COR-L47 (cell line): ENCODE measurements around the gene MED6.

Experiments
- DNase-seq: peaks from one replicate; lab custom pipeline; 2025; lab: John Stamatoyannopoulos, UW

The MED6 gene

GRCh38 chr14:70600382-70601157, at the start of gene MED6:
Gene MED6 (minus strand): TSS chr14:70600655. CDS start chr14:70600637, 18 bp downstream.
- peak; percentile 95 for DNase-seq

DNA sequence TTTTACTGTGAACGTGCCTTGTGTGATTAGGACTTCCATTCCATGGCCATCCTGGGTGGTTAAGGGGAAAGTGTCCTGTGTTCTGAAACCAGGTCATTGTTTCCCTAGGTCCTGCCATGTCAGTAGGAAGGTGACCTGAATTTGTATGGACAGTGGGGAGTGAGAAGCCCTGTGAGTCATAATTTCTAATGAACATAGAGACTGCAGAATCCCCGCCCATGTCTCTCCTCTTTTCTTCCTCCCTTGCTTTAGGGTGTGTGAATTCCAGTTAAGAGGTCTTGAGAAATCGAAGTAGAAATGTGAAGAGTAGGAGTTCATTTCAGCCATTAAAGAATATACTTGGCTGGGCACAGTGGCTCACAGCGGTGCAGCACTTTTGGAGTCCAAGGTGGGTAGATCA, 49.3 kb upstream of the MED6 start:
- DNase-seq = no peak

GRCh38 chr14:70648346-70648745, 47.9 kb upstream of the MED6 start:
- DNase-seq = no peak

GRCh38 chr14:70646705-70647104, 46.2 kb upstream of the MED6 start:
- DNase-seq = no peak

DNA sequence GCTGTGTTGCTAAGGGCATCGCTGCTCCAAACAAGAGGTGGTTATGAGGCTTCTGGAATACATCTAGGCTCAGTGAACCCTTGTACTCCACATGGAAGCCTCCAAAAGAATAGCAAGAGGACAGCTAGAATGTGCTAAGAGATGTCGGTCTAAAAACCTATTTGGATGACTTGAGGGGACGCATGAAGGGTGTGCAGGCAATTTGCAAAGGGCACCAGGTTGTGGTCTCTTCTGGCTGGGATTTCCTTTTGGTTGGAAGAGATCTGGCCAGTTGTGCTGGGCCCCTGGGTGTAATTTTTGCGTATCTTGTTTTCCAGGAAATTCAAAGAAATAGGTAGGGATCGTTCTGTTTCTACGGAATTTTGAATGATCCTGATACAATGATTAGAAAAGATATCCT, 45.4 kb upstream of the MED6 start:
- no peak for DNase-seq

GRCh38 chr14:70643967-70644366, 43.5 kb upstream of the MED6 start:
- no peak for DNase-seq

GRCh38 chr14:70642303-70643235, 42.1 kb upstream of the MED6 start:
- DNase-seq = no peak

GRCh38 chr14:70641548-70642302, 41.3 kb upstream of the MED6 start, which contains the start of gene TTC9:
Gene TTC9 (plus strand): TSS chr14:70641916. CDS start chr14:70642130, 214 bp downstream.
- DNase-seq = no peak

DNA sequence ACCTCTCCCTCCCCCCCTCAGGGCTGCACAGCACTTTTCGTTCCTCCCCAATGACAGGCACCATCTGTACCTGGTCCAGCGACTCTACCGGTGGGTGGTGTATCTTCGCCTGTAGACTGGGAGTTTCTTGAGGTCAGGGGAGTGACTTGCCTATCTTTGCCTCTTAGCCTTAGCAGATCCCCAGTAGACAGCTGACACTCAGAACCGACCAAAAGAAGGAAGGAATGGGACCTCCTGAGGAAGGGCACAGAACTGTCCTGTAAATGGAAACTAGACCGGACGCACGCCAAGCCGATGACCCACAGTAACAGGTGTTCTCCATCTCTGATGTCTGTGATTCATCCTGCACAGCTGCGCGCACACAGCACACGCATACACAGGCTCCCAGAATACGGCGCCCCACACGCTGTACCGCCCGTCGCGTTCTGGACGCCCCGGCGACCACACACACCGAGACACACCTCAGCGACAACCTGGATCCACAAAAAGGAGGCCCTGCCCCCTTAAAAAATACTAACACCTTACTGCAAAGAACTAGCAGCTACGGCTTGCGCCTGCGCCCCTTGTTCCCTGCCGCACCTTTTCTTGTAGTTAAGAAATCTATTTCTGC, 40.6 kb upstream of the MED6 start:
- peak; percentile 48 for DNase-seq

DNA sequence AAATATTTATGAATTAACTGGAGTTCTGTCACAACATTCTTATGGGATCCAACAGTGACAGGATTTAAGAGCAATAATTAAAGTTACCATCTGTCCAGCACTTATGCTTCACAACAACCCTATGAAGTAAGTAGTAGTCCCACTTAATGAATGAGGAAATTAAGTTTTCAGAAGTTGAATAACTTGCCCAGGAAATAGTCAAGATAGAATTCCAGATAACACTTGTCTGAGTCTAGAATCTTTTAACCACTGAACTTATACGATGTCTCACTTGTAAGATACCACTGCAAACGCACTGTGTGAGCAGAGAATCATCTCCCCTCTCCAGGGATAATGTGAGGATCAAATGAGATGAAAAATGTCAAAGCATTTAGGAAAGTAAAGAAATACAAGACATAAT, 38.0 kb upstream of the MED6 start:
- DNase-seq = no peak

DNA sequence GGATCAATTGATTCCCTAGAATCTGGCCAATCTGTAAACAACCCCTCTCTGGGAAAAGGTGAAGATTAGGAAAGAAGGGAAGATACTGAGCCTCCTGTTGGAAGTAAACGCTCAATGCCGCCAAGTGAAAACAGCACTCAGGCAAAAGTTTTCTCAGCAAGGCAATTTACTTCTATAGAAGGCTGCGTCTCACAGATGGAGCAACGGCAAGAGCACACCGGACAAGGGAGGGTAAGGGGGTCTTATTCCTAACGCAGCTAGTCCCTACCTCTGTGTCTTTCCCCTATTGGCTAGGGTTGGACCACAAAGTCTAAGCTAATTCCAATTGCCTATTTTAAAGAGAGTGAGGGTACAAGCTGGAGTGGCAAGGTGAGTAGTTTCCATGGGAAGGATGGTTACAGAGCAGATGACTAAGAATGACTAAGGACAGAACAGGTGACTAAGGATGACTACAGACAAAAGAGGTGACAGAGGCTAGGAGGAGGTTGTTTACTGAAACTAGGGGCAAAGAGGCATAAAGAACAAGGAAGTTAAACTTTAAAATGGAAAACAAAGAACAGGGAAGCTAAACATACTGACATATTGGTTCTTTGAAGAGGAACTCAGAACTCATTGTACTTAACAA, 35.6 kb upstream of the MED6 start:
- DNase-seq = no peak

- no peak for DNase-seq
These were observed 31.5 kb upstream of the MED6 start for GRCh38 chr14:70631948-70632347.

- no peak for DNase-seq
These were observed 24.5 kb upstream of the MED6 start for GRCh38 chr14:70624972-70625371.

DNA sequence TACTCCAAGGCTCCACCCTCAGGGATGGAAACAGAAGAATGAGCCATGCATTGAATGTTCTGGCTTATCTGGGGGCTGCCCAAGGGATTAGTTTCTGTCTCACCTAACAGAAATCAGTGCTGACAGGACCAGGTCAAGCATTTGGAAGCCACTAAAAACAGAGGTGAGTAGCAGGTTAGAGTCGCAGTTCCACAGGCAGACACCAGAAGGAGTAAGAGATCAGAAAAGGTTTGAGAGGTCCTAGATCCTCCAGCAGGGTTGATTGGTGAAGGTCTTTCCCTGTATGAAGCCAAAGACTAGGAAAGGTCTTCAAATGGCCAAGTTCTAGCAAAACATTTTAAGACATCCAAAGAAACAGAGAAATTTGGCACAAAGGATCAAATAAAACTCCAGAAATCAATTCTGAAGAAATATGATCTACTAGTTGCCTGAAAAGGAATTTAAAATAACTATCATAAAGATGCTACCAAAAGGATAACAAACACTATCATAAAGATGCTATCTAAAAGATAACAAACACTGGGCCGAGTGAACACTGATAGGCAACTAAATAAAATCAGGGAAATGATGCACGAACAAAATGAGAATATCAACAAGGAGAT, 21.8 kb upstream of the MED6 start:
- DNase-seq = peak; percentile 31

DNA sequence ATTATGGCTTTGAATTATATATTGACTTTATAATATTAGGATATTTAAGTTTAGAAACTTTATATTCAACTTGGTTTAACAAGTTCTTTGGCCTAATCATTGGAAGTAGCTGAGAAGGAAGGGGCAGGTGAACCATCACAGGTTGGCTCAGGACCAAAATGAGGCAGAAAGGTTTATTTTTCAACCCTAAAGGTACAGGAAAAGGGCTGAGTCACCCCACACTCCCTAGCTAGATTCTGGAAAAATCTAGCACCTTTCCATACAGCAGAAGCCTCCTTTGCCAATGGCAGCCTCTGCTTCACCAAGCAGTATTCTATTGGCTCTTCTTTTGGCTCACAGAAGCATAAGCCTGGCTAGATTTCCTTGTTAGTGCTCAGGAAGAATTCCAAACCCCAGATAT, 19.3 kb upstream of the MED6 start:
- no peak for DNase-seq

DNA sequence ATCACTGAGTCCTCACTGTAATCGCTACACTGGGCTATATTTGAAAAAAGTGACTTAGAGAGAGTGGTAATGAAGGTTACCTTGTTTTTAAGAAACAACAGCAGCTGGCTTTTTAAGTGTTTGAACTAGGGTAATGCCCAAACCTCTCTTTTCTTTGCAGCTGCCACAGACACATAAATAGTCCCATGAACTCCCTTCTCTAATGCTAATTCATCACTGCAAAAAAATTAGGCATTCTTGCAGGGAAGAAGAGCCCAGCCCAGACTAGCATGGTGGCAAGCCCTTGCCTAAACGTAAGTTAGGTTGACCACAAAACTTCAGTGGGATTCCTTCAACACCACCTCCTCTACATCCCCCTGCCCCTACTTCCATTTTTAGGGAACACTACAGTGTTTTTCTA, 17.9 kb upstream of the MED6 start:
- no peak for DNase-seq

- no peak for DNase-seq
These were observed 16.2 kb upstream of the MED6 start for GRCh38 chr14:70616646-70617045.

GRCh38 chr14:70611216-70611615, 10.8 kb upstream of the MED6 start:
- DNase-seq = no peak

GRCh38 chr14:70602254-70602653, 1.8 kb upstream of the MED6 start:
- DNase-seq = no peak

DNA sequence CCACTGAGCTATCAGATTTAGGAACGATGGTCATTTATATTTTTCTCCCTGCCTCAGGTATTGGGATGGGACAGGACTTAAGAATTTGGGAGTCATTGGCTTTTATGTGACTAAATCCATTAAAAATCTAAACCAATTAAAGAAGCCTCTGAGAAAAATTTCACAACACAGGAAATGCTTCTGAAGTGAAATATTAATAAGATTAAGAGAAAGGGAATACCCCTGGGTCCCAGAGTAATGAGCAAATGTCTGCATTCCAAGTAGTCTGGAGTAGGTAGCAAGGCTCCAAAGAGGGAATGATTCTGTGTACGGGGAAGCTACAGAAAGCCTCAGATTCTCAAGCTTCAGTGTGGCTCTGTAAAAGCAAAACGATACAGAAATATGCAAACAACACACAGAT, 707 bp upstream of the MED6 start:
- DNase-seq = no peak

GRCh38 chr14:70599345-70599744, 1.1 kb downstream of the MED6 start:
- DNase-seq = no peak
